ENCODE data around the gene FOXL1. TPM values are rescaled to one million over a fixed set of nuclear protein-coding genes. Genes with fewer than 3 reads are reported as not detected.

The FOXL1 gene
- total RNA-seq, 8 experiments from 2014 or later = 0.09 to 12.6 (median 0.38) TPM; not detected in 1

DNA sequence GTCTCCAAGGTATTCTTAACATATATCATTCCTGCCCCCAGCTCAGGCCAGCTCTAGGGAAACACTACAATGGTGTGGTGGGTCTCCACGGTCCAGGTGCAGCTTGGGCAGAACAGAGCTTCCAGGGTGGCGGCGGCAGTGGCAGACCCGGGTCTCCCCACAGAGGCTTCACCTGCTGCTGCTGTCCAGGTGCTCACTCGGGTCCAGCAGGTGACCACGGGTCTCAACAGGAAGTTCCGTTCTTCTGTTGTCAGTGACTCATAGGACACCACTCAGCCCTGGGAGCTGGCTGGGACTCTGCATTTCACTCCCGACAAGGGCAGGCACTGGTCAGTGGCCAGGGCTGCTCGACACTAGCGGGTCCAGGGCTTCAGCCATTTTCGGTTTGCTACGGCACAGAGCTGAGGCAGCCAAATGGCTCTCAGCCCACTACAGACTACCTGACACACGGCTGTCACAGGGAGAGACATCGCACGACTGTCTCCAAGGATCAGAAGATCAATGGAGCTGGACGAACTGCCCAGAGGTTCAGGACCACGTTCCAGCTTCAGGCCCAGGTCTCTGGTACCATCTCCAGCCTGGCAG is 40.1 kb upstream of the FOXL1 start:
- no peak overlapping the region for H3K4me3 ChIP-seq
- 89 to 100% (median 98%) methylated on average over 2 to 4 of the region's 17 CpGs; no CpG with 5 or more reads in 6 of the 10 experiments for WGBS, 10 experiments
- ATAC-seq (replicated peaks in 6 of 8) = no peak
- in situ Hi-C loops (cut with MboI; ENCODE audit: low pct_unique_long_range_greater_than_20kb in 2 of 9, low sequenced_read_pairs in 9 of 9, unreplicated experiment in 9 of 9) = no loop called here
- no peak overlapping the region for H3K27ac ChIP-seq
- H3K4me1 ChIP-seq (replicated peaks in 1 of 2) = no peaks in the 10 kb centered on the region

GRCh38 chr16:86540894-86541293 is 37.5 kb upstream of the FOXL1 start:
- H3K4me1 ChIP-seq (replicated peaks in 1 of 2) = no peaks in the 10 kb centered on the region
- 75 to 100% (median 90%) methylated on average over 1 to 5 of the region's 6 CpGs for WGBS, 10 experiments
- no peak overlapping the region for H3K27ac ChIP-seq
- no peak overlapping the region for H3K4me3 ChIP-seq
- no peak for ATAC-seq (replicated peaks in 6 of 8)
- in situ Hi-C loops (cut with MboI; ENCODE audit: low pct_unique_long_range_greater_than_20kb in 2 of 9, low sequenced_read_pairs in 9 of 9, unreplicated experiment in 9 of 9) = no loop called here

DNA sequence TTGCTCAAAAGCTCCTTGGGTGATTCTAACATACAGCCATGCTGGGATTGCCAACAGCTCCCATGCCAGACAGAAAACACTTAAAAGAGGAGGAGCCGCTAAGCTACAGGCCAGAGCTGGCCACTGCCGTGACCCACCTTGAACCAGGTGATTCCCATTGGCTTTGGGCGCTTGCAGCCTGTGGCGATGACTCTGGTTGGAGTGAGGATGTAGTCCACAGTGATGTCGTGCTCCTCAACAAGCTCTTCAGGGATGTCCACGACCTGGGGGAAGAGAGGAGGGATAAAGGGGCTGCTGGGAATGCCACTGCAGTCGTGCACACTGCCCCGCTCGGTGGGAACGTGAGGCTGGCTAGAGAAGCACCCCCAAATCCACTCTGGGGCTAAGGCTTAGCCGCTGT is 36.8 kb upstream of the FOXL1 start:
- H3K4me3 ChIP-seq = no peak overlapping the region
- no peak overlapping the region for H3K27ac ChIP-seq
- H3K4me1 ChIP-seq (replicated peaks in 1 of 2) = no peaks in the 10 kb centered on the region
- in situ Hi-C loops (cut with MboI; ENCODE audit: low pct_unique_long_range_greater_than_20kb in 2 of 9, low sequenced_read_pairs in 9 of 9, unreplicated experiment in 9 of 9) = no loop called here
- WGBS, 10 experiments = 70 to 100% (median 78%) methylated on average over 1 to 7 of the region's 11 CpGs; no CpG with 5 or more reads in 5 of the 10 experiments
- ATAC-seq (replicated peaks in 6 of 8) = no peak

GRCh38 chr16:86542756-86543750 is 35.3 kb upstream of the FOXL1 start:
- no peak for ATAC-seq (replicated peaks in 6 of 8)
- 80 to 100% (median 89%) methylated on average over 1 to 13 of the region's 21 CpGs for WGBS, 10 experiments
- in situ Hi-C loops (cut with MboI; ENCODE audit: low pct_unique_long_range_greater_than_20kb in 2 of 9, low sequenced_read_pairs in 9 of 9, unreplicated experiment in 9 of 9) = no loop called here
- Histone ChIP-seq H3K4me3 (no peak overlapping the region), H3K4me1 (replicated peaks in 1 of 2) (no peaks in the 10 kb centered on the region), H3K27ac (no peak overlapping the region)

DNA sequence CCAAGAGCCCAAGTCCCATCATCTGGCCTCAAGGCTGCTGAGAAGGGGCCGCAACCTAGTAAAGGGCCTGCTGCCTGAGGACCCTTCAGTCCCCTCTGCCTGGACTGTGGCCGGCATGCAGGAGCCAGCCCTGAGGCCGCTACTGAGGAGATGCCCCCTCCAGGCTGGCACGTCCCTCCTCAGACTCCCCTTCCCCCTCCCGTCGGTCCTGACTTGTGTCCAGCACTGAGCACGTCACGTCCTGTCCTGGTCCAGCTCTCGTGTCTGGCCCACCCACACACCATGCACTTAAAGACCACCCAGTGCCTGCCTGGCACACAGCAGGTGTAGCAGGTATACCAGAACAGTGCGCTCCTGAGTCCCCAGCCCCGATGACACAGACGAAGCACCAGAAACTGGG is 32.9 kb upstream of the FOXL1 start:
- Histone ChIP-seq H3K27ac (no peak overlapping the region), H3K4me1 (replicated peaks in 1 of 2) (no peaks in the 10 kb centered on the region), H3K4me3 (no peak overlapping the region)
- no peak for ATAC-seq (replicated peaks in 6 of 8)
- 62 to 100% (median 95%) methylated on average over 1 to 5 of the region's 12 CpGs; no CpG with 5 or more reads in 4 of the 10 experiments for WGBS, 10 experiments
- in situ Hi-C loops (cut with MboI; ENCODE audit: low pct_unique_long_range_greater_than_20kb in 2 of 9, low sequenced_read_pairs in 9 of 9, unreplicated experiment in 9 of 9) = no loop called here

DNA sequence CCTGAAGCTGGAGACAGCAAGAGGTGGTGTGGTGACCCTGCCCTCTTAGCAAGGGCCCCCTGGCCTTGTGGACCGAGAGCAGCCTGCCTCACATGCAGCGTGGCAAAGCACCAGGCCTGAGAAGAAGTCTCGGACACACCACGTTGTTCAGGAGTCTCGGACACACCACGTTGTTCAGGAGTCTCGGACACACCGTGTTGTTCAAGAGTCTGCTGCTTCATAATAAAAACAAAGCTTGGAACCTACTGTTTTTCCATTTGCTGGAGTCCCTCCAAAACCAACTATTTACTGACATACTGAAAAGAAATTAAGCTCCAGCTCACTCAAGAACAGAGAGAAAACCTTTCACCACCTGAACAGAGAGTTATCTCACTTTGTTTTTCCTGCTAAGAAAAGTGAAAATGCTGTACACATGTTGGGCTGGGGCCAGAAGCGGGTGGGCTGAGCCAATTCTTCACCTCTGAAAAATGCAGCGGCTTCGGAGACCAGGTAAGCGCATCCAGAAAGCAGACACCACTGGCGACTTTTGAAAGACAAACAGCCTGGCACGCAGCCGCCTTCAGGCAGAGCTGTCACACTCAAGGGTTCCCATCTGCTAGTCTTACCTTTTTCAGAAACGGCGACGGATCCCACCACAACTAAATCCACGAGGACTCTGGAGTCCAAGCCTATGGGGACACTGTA is 32.3 kb upstream of the FOXL1 start:
- Histone ChIP-seq H3K4me1 (replicated peaks in 1 of 2) (no peaks in the 10 kb centered on the region), H3K4me3 (no peak overlapping the region), H3K27ac (no peak overlapping the region)
- 87 to 100% (median 94%) methylated on average over 1 to 16 of the region's 19 CpGs; no CpG with 5 or more reads in 1 of the 10 experiments for WGBS, 10 experiments
- in situ Hi-C loops (cut with MboI; ENCODE audit: low pct_unique_long_range_greater_than_20kb in 2 of 9, low sequenced_read_pairs in 9 of 9, unreplicated experiment in 9 of 9) = no loop called here
- ATAC-seq (replicated peaks in 6 of 8) = no peak

- in situ Hi-C loops (cut with MboI; ENCODE audit: low pct_unique_long_range_greater_than_20kb in 2 of 9, low sequenced_read_pairs in 9 of 9, unreplicated experiment in 9 of 9) = no loop called here
- WGBS, 10 experiments = 70 to 100% (median 93%) methylated on average over 1 to 7 of the region's 8 CpGs; no CpG with 5 or more reads in 2 of the 10 experiments
Observed at GRCh38 chr16:86546638-86547013, 31.7 kb upstream of the FOXL1 start.

GRCh38 chr16:86547286-86547685 is 31.1 kb upstream of the FOXL1 start:
- H3K27ac ChIP-seq = no peak overlapping the region
- H3K4me1 ChIP-seq (replicated peaks in 1 of 2) = no peaks in the 10 kb centered on the region
- H3K4me3 ChIP-seq = no peak overlapping the region
- in situ Hi-C loops (cut with MboI; ENCODE audit: low pct_unique_long_range_greater_than_20kb in 2 of 9, low sequenced_read_pairs in 9 of 9, unreplicated experiment in 9 of 9) = no loop called here
- no peak for ATAC-seq (replicated peaks in 6 of 8)
- 86 to 100% (median 98%) methylated on average over 1 to 8 of the region's 11 CpGs for WGBS, 10 experiments

More at GRCh38 chr16:86546638-86547013, 31.7 kb upstream of the FOXL1 start:
- Histone ChIP-seq H3K4me3 (no peak overlapping the region), H3K4me1 (replicated peaks in 1 of 2) (no peaks in the 10 kb centered on the region), H3K27ac (no peak overlapping the region)
- ATAC-seq (replicated peaks in 6 of 8) = no peak

DNA sequence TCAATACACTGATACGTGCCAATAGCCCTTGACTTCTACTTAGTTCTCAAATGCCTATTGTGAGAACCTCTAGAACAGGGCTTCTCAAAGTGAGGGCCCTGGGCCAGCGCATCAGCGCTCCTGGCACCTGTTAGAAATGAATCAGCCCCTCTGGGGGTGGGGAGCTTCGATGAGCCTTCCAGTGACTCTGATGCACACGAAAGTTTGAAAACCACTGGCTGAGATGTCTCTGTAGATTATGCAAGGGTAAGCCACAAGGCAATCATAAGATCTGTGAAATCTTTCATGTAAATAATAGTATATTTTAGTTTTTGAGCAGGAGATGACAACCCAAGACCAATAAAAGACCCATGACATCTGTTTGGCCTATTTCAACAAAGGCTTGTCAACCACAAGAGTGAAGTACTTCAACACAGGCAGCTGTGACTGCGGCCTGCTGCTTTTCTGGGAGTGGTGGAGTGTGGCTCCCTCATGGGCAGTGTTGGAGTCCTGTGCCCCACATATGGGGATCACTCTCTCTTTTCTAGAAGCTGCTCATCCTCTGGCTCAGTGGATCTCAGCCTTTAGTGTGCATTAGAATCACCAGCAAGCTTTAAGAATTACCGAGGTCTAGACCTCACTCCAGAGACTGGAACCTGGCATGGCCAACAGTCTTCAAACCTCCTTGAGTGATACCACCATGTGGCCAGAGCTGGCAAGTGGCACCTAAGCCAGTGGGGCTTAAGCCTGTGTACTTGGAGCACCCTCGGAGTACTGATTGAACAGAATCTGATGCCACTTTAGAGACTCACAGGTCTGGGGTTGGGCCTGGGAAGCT is 29.1 kb upstream of the FOXL1 start:
- 67 to 98% (median 75%) methylated on average over 3 to 6 of the region's 8 CpGs; no CpG with 5 or more reads in 3 of the 10 experiments for WGBS, 10 experiments
- peaks cover 4% of the 10 kb centered on the region in 2 donors for H3K4me1 ChIP-seq (replicated peaks in 1 of 2)
- ATAC-seq (replicated peaks in 6 of 8) = no peak
- no peak overlapping the region for H3K27ac ChIP-seq
- in situ Hi-C loops (cut with MboI; ENCODE audit: low pct_unique_long_range_greater_than_20kb in 2 of 9, low sequenced_read_pairs in 9 of 9, unreplicated experiment in 9 of 9) = no loop called here
- no peak overlapping the region for H3K4me3 ChIP-seq

- WGBS, 10 experiments = 80 to 100% methylated on average over 1 to 4 of the region's 7 CpGs; no CpG with 5 or more reads in 8 of the 10 experiments
- no peak overlapping the region for H3K4me3 ChIP-seq
- H3K27ac ChIP-seq = no peak overlapping the region
- peak in 1 of 8 experiments; percentile 13 for ATAC-seq (replicated peaks in 6 of 8)
- in situ Hi-C loops (cut with MboI; ENCODE audit: low pct_unique_long_range_greater_than_20kb in 2 of 9, low sequenced_read_pairs in 9 of 9, unreplicated experiment in 9 of 9) = loop anchor here in 6 of 9 experiments (25.0 kb wide), 2 partner anchors 512 to 737 kb away; no protein-coding TSS in a partner anchor
- H3K4me1 ChIP-seq (replicated peaks in 1 of 2) = peaks cover 5% of the 10 kb centered on the region in 2 donors
Observed at GRCh38 chr16:86549893-86550190, 28.5 kb upstream of the FOXL1 start.

DNA sequence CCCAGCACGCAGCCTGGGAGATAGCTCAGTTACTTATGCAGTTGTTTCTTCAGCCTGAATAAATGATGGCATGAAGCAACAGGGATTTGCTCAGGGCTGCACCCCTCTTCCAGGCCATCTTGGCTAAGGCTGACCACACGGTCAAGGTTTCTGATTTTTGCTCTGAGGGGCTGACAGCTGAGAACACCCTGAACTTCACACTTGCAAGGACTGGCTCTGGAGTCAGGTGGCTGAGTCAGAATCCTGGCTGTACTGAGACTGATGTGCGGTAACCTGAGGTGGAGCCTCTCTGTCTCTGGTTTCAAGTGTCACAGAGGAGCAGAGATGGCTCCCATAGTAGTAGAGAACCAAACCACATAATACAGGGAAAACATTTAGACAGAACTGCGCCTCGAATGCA is 28.1 kb upstream of the FOXL1 start:
- ATAC-seq (replicated peaks in 6 of 8) = no peak

DNA sequence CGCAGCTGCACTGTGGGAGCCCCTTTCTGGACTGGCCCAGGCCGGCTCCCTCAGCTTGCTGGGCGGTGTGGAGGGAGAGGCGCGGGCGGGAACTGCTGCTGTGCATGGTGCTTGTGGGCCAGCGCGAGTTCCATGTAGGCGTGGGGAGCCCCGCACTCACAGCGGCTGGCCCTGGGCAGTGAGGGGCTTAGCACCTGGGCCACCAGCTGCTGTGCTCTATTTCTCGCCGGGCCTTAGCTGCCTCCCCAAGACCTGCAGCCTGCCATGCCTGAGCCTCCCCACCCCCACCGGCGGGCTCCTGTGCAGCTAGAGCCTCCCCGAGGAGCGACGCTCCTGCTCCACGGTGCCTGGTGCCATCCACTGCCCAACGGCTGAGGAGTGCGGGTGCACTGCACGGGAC is 25.0 kb upstream of the FOXL1 start:
- Histone ChIP-seq H3K27ac (no peak overlapping the region), H3K4me3 (no peak overlapping the region), H3K4me1 (replicated peaks in 1 of 2) (peaks cover 13 to 16% of the 10 kb centered on the region in 2 donors)
- in situ Hi-C loops (cut with MboI; ENCODE audit: low pct_unique_long_range_greater_than_20kb in 2 of 9, low sequenced_read_pairs in 9 of 9, unreplicated experiment in 9 of 9) = loop anchor here in 6 of 9 experiments (25.0 kb wide), 2 partner anchors 509 to 734 kb away; no protein-coding TSS in a partner anchor
- 91 to 100% (median 93%) methylated on average over 1 to 9 of the region's 22 CpGs; no CpG with 5 or more reads in 7 of the 10 experiments for WGBS, 10 experiments
- peak in 3 of 8 experiments; percentile 3 to 20 (median 11) for ATAC-seq (replicated peaks in 6 of 8)

More for the DNA sequence above, 28.1 kb upstream of the FOXL1 start:
- peaks cover 5% of the 10 kb centered on the region in 2 donors for H3K4me1 ChIP-seq (replicated peaks in 1 of 2)
- H3K4me3 ChIP-seq = no peak overlapping the region
- WGBS, 10 experiments = 83 to 100% (median 97%) methylated on average over 1 to 3 of the region's 5 CpGs; no CpG with 5 or more reads in 6 of the 10 experiments
- in situ Hi-C loops (cut with MboI; ENCODE audit: low pct_unique_long_range_greater_than_20kb in 2 of 9, low sequenced_read_pairs in 9 of 9, unreplicated experiment in 9 of 9) = loop anchor here in 6 of 9 experiments (25.0 kb wide), 2 partner anchors 512 to 737 kb away; no protein-coding TSS in a partner anchor
- no peak overlapping the region for H3K27ac ChIP-seq

Measured in motor neuron (in vitro differentiated cells).